Smooth muscle cell (in vitro differentiated cells): ENCODE measurements around the gene SEZ6L2. TPM values are rescaled to one million over a fixed set of nuclear protein-coding genes. Genes with fewer than 3 reads are reported as not detected.

Source experiments
- DNase-seq: peaks from one replicate; lab custom pipeline; 2025; ENCODE audit not compliant: unreplicated experiment; lab: John Stamatoyannopoulos, UW
- H2AFZ ChIP-seq: fragments of 200-600 bp; sonication (generic); 2 replicates; pipeline ENCODE4 v1.6.0; 2016; ENCODE audit warnings: antibody characterized with exemption, low read depth, mild to moderate bottlenecking
- H3F3A ChIP-seq: fragments of 200-600 bp; sonication (generic); 2 replicates; pipeline ENCODE4 v1.6.0; 2017; ENCODE audit warnings: antibody characterized with exemption, low read depth
- H3K27ac ChIP-seq: fragments of 200-600 bp; sonication (generic); 2 replicates; pipeline ENCODE4 v1.5.1; 2016; ENCODE audit warnings: low read depth, mild to moderate bottlenecking
- H3K27me3 ChIP-seq: fragments of 200-600 bp; sonication (generic); 2 replicates; pipeline ENCODE4 v1.6.1; 2016; ENCODE audit warnings: low read depth, mild to moderate bottlenecking
- H3K36me3 ChIP-seq: fragments of 200-600 bp; sonication (generic); 2 replicates; pipeline ENCODE4 v1.5.1; 2016; ENCODE audit warnings: low read depth
- H3K4me1 ChIP-seq: fragments of 200-600 bp; sonication (generic); 2 replicates; pipeline ENCODE4 v1.5.1; 2016; ENCODE audit warnings: low read depth
- H3K4me2 ChIP-seq: fragments of 200-600 bp; sonication (generic); 2 replicates; pipeline ENCODE4 v1.6.0; 2016; ENCODE audit warnings: mild to moderate bottlenecking
- H3K4me3 ChIP-seq: fragments of 200-600 bp; sonication (generic); 2 replicates; pipeline ENCODE4 v1.5.1; 2016; ENCODE audit warnings: mild to moderate bottlenecking
- H3K79me2 ChIP-seq: fragments of 200-600 bp; sonication (generic); 2 replicates; pipeline ENCODE4 v1.6.0; 2016; ENCODE audit warnings: low read depth, mild to moderate bottlenecking
- H3K9ac ChIP-seq: fragments of 200-600 bp; sonication (generic); 2 replicates; pipeline ENCODE4 v1.6.0; 2016; ENCODE audit warnings: low read depth
- H3K9me3 ChIP-seq: fragments of 200-600 bp; sonication (generic); replicated peaks from 2 replicates; pipeline ENCODE4 v1.5.1; 2016; ENCODE audit warnings: low read depth
- H4K20me1 ChIP-seq: fragments of 200-600 bp; sonication (generic); 2 replicates; pipeline ENCODE4 v1.6.0; 2016; ENCODE audit warnings: low read depth
- WGBS: methylation state at CpG from one replicate; pipeline ENCODE4 v1.1.7; 2016; ENCODE audit warnings: low lambda C conversion rate; 5-methylcytosine and 5-hydroxymethylcytosine counted together
- polyA plus RNA-seq: library from polyadenylated mRNA; unstranded; fragments of >200 nt; fragmentation: Nextera tagmentation; extraction: Ambion mirVana; gene quantifications from 2 replicates; pipeline ENCODE4 v1.2.1, GENCODE V29; 2016
- total RNA-seq: library from RNA; depleted of rRNA; stranded (reverse); fragments of >200 nt; gene quantifications from 2 replicates; pipeline ENCODE4 v1.2.3, GENCODE V29; 2014
- TF ChIP-seq, protein P1 (sequence below): fragments of 200-600 bp; sonication (generic); IDR thresholded peaks from 2 replicates; pipeline ENCODE4 v1.5.1; 2017; ENCODE audit warnings: borderline replicate concordance, mild to moderate bottlenecking, antibody characterized with exemption; ENCODE audit not compliant: insufficient read depth, poor library complexity, severe bottlenecking

SEZ6L2 gene
- total and polyA plus RNA-seq, 2 experiments from 2014 or later = 46.1 to 178 TPM

DNA sequence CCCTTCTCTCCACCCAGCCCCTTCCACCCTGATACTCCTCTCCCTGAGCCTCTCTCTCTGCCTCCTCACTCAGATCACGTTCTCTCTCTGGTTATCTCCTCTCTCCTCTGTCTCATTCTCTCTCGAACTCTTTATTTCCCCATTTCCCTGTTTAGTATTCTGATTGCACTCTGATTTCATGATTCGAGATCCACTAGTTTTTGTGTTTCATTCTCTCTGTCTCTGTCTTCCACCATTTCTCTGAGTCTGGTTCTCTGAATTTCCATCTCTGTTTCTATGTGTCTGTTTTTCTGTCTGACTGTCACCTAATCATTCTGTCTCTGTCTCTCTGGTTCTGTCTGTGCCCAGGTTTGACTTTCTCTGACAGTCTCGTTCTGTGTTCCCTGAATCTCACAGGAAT lies 2.0 kb downstream of the SEZ6L2 start:
- Histone ChIP-seq H3K79me2 (peaks cover 8% of the 10 kb centered on the region), H3K36me3 (no peaks in the 10 kb centered on the region), H4K20me1 (peaks cover 3% of the 10 kb centered on the region), H3F3A (no peaks in the 10 kb centered on the region), H3K9ac (no peak overlapping the region), H3K9me3 (no peaks in the 10 kb centered on the region), H3K4me2 (no peak overlapping the region), H3K4me1 (no peaks in the 10 kb centered on the region), H2AFZ (no peak overlapping the region), H3K27me3 (no peaks in the 10 kb centered on the region), H3K27ac (no peak overlapping the region), H3K4me3 (no peak overlapping the region)
- TF ChIP-seq, protein P1, sequence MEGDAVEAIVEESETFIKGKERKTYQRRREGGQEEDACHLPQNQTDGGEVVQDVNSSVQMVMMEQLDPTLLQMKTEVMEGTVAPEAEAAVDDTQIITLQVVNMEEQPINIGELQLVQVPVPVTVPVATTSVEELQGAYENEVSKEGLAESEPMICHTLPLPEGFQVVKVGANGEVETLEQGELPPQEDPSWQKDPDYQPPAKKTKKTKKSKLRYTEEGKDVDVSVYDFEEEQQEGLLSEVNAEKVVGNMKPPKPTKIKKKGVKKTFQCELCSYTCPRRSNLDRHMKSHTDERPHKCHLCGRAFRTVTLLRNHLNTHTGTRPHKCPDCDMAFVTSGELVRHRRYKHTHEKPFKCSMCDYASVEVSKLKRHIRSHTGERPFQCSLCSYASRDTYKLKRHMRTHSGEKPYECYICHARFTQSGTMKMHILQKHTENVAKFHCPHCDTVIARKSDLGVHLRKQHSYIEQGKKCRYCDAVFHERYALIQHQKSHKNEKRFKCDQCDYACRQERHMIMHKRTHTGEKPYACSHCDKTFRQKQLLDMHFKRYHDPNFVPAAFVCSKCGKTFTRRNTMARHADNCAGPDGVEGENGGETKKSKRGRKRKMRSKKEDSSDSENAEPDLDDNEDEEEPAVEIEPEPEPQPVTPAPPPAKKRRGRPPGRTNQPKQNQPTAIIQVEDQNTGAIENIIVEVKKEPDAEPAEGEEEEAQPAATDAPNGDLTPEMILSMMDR = no peak
- 76% methylated on average over 4 of the region's 4 CpGs for WGBS
- DNase-seq = no peak

DNA sequence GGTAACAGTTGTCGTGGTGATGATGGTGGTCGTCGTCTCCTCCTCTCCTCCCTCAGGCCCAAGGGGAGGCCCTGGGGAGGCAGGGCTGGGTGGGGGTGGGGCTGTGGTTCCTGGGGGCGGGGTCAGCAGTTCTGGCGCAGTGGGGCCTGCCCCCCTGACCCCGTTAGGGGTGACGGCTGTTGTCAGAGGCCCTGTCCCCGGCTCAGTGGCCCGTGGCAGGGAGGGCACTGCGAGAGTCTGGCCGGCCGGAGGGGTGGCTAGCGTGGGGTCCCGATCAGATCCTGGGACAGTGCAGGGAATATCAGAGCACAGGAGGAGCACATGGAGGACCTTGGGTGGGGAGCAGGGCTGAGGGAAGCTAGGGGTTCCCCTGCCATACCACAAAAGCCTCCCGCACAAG lies 2.5 kb downstream of the SEZ6L2 start:
- Histone ChIP-seq H3K9me3 (no peaks in the 10 kb centered on the region), H3K27me3 (no peaks in the 10 kb centered on the region), H3K9ac (no peak overlapping the region), H3K4me1 (no peaks in the 10 kb centered on the region), H3K4me2 (no peak overlapping the region), H3K36me3 (no peaks in the 10 kb centered on the region), H3F3A (no peaks in the 10 kb centered on the region), H3K4me3 (no peak overlapping the region), H4K20me1 (no peaks in the 10 kb centered on the region), H3K79me2 (peaks cover 3% of the 10 kb centered on the region), H3K27ac (no peak overlapping the region), H2AFZ (no peak overlapping the region)
- TF ChIP-seq, protein P1 = no peak
- 81% methylated on average over 10 of the region's 15 CpGs for WGBS
- DNase-seq = no peak

DNA sequence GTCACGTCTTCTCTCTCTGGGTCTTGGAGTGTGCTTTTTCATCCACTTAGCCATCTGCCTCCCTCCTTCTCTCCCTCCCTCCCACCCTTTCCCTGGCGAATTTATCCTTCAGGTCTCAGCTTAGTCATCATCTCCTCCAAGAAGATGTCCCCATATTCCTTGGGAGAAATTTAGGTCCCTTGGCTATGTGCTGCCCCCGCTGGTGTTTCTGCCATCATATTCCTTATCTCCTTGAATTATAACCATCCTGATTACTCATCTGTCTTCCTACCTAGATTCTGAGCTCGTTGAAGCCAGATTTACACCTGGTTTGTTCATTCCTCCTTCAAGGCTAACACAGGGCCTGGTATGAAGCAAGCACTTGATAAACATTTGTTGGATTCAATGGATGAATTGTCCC lies 5.0 kb downstream of the SEZ6L2 start:
- Histone ChIP-seq H4K20me1 (no peaks in the 10 kb centered on the region), H3K79me2 (no peaks in the 10 kb centered on the region), H3K4me3 (no peak overlapping the region), H3K9me3 (no peaks in the 10 kb centered on the region), H2AFZ (no peak overlapping the region), H3K27me3 (no peaks in the 10 kb centered on the region), H3K9ac (no peak overlapping the region), H3K36me3 (no peaks in the 10 kb centered on the region), H3F3A (no peaks in the 10 kb centered on the region), H3K4me2 (no peak overlapping the region), H3K27ac (no peak overlapping the region), H3K4me1 (no peaks in the 10 kb centered on the region)
- no peak for DNase-seq
- 90% methylated on average over 3 of the region's 4 CpGs for WGBS
- TF ChIP-seq, protein P1 = no peak

DNA sequence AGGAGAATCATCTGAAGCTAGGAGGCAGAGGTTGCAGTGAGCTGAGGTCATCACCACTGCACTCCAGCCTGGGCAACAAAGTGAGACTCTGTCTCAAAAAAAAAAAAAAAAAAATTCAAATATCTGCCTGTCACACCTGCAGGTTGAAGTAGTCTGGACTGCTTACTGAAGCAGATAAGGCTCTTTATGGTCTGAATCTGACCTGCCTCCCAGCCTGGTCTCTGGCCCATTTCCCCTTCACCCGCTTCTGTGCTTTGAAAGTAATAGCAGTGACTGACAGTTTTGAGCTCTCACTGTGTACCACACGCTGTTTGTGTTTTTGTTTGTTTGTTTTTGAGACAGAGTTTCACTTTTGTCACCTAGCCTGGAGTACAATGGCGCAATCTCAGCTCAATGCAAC lies 5.8 kb downstream of the SEZ6L2 start:
- no peaks in the 10 kb centered on the region for H3K9me3 ChIP-seq
- no peak overlapping the region for H3K27ac ChIP-seq
- H2AFZ ChIP-seq = no peak overlapping the region
- H3K4me3 ChIP-seq = no peak overlapping the region
- TF ChIP-seq, protein P1 = no peak
- H4K20me1 ChIP-seq = no peaks in the 10 kb centered on the region
- no peaks in the 10 kb centered on the region for H3K4me1 ChIP-seq
- no peaks in the 10 kb centered on the region for H3K79me2 ChIP-seq
- H3F3A ChIP-seq = no peaks in the 10 kb centered on the region
- no peak overlapping the region for H3K9ac ChIP-seq
- H3K36me3 ChIP-seq = no peaks in the 10 kb centered on the region
- WGBS = 96% methylated on average over 3 of the region's 3 CpGs
- H3K4me2 ChIP-seq = no peak overlapping the region
- DNase-seq = no peak
- no peaks in the 10 kb centered on the region for H3K27me3 ChIP-seq
